Measurements from ENCODE around the gene DNAH1.

- TF ChIP-seq CTCF (IDR thresholded peaks at IDR 0.05), result no peak
- no peak for TF ChIP-seq POLR2AphosphoS5 (IDR thresholded peaks at IDR 0.05; ENCODE audit: low read depth, low read length)
- TF ChIP-seq SIN3A (IDR thresholded peaks at IDR 0.05; ENCODE audit: borderline replicate concordance, insufficient read depth, low read depth, low read length), result no peak
- no peak for TF ChIP-seq TCF7L2 (IDR thresholded peaks at IDR 0.05; ENCODE audit: low read depth, low read length)
- no peak for TF ChIP-seq REST (IDR thresholded peaks at IDR 0.05; ENCODE audit: insufficient read depth in 1 of 2, low read depth in 2 of 2, low read length in 1 of 2)
Measured at GRCh38 chr3:52331906-52332305, 15.8 kb downstream of the DNAH1 start.

Data from Panc1 (cell line).